A673 (cell line): ENCODE data around the gene DNMBP.

Source experiments
- CTCF ChIP-seq: fragments of 300-800, 200-600 bp; sonication (generic); conservative IDR thresholded peaks from 2 replicates; pipeline ENCODE4 v1.5.1; 2017; ENCODE audit warnings: low read depth, mild to moderate bottlenecking, antibody characterized with exemption, low read length, moderate library complexity, mixed read lengths
- EZH2 ChIP-seq: fragments of 200-600 bp; sonication (generic); IDR thresholded peaks from 2 replicates; pipeline ENCODE4 v1.6.1; 2017; ENCODE audit warnings: borderline replicate concordance, low read depth, mild to moderate bottlenecking, mixed read lengths, antibody characterized with exemption, low read length; ENCODE audit not compliant: poor library complexity, severe bottlenecking

GRCh38 chr10:100008708-100009282 is 952 bp downstream of the DNMBP start:
- TF ChIP-seq CTCF (no peak), EZH2 (no peak)
